GM20431 (cell line): ENCODE measurements around the gene POC1B.
"Not testable (repeated sequence)": the region's sequence is repeated elsewhere in the genome, so short reads cannot be mapped to it uniquely, and the experiment has no call there.

Experiments used
- in situ Hi-C: fragments of 300-500 bp; cut with MseI, MboI; formaldehyde crosslinking; loops from one replicate; pipeline ENCODE4 v1.15.0; 2020; ENCODE audit warnings: low sequenced_read_pairs; ENCODE audit not compliant: unreplicated experiment

POC1B gene

GRCh38 chr12:89469361-89469760 lies 56.5 kb downstream of the POC1B start:
- in situ Hi-C loops: loop anchor here (10.0 kb wide), 1 partner anchor 445 kb away; no protein-coding TSS in a partner anchor

- in situ Hi-C loops: loop anchor here (10.0 kb wide), 1 partner anchor 444 kb away; no protein-coding TSS in a partner anchor
Observed at GRCh38 chr12:89468648-89469326, 57.1 kb downstream of the POC1B start.

GRCh38 chr12:89468017-89468416 lies 57.8 kb downstream of the POC1B start:
- in situ Hi-C loops: loop anchor here (10.0 kb wide), 1 partner anchor 443 kb away; no protein-coding TSS in a partner anchor

- in situ Hi-C loops: loop anchor here (10.0 kb wide), 1 partner anchor 440 kb away; no protein-coding TSS in a partner anchor
Observed at GRCh38 chr12:89464974-89465592, 60.8 kb downstream of the POC1B start.

- in situ Hi-C loops: loop anchor here (10.0 kb wide), 1 partner anchor 437 kb away; no protein-coding TSS in a partner anchor
Observed at GRCh38 chr12:89461649-89462612, 63.9 kb downstream of the POC1B start.

GRCh38 chr12:89461190-89461589 lies 64.7 kb downstream of the POC1B start:
- in situ Hi-C loops: loop anchor here (10.0 kb wide), 1 partner anchor 436 kb away; no protein-coding TSS in a partner anchor

- in situ Hi-C loops: not testable (repeated sequence)
Observed at GRCh38 chr12:89459279-89459678, 66.6 kb downstream of the POC1B start.

GRCh38 chr12:89456565-89456964 lies 69.3 kb downstream of the POC1B start:
- in situ Hi-C loops: no loop called here

- in situ Hi-C loops: no loop called here
Observed at GRCh38 chr12:89454080-89454848, 71.6 kb downstream of the POC1B start.

GRCh38 chr12:89453121-89453978 lies 72.5 kb downstream of the POC1B start:
- in situ Hi-C loops: no loop called here

- in situ Hi-C loops: no loop called here
Observed at GRCh38 chr12:89451841-89452251, 74.0 kb downstream of the POC1B start.

GRCh38 chr12:89450907-89451306 lies 74.9 kb downstream of the POC1B start:
- in situ Hi-C loops: no loop called here

GRCh38 chr12:89448951-89449371 lies 76.9 kb downstream of the POC1B start:
- in situ Hi-C loops: no loop called here

- in situ Hi-C loops: no loop called here
Observed at GRCh38 chr12:89448526-89448925, 77.3 kb downstream of the POC1B start.

GRCh38 chr12:89439941-89440340 lies 85.9 kb downstream of the POC1B start:
- in situ Hi-C loops: no loop called here

- in situ Hi-C loops: no loop called here
Observed at GRCh38 chr12:89437231-89437630, 88.6 kb downstream of the POC1B start.

GRCh38 chr12:89436062-89436461 lies 89.8 kb downstream of the POC1B start:
- in situ Hi-C loops: no loop called here

- in situ Hi-C loops: no loop called here
Observed at GRCh38 chr12:89433634-89434033, 92.2 kb downstream of the POC1B start.

- in situ Hi-C loops: no loop called here
Observed at GRCh38 chr12:89432396-89432795, 93.5 kb downstream of the POC1B start.
